Esophagus muscularis mucosa (tissue), 4 donors: ENCODE measurements around the gene TMTC4.

ENCODE experiments used
- CTCF ChIP-seq, 3 experiments: fragments of 200-600 bp in 2 of 3; fragments of 450-650 bp in 1 of 3; sonication (generic) in 2 of 3; IDR thresholded peaks; one replicate each; pipeline ENCODE4 v1.5.1; 2017 to 2019; ENCODE audit warnings: antibody characterized with exemption in 3 of 3, mild to moderate bottlenecking in 2 of 3, moderate library complexity in 1 of 3
- EP300 ChIP-seq: sonication (generic); formaldehyde crosslinking; IDR thresholded peaks from one replicate; pipeline ENCODE4 v1.6.1; 2017; ENCODE audit warnings: antibody characterized with exemption
- POLR2A ChIP-seq: fragments of 450-650 bp; IDR thresholded peaks from one replicate; pipeline ENCODE4 v1.6.1; 2017; ENCODE audit warnings: antibody characterized with exemption, moderate library complexity, mild to moderate bottlenecking, low read depth

- TF ChIP-seq CTCF (IDR thresholded peaks at IDR 0.05) (no peak), POLR2A (no peak), EP300 (no peak)
These were observed 62.7 kb downstream of the TMTC4 start for GRCh38 chr13:100611678-100612492.
